Peyer's patch (tissue), 4 donors: ENCODE results near the gene CAPZA2. TPM values are rescaled to one million over a fixed set of nuclear protein-coding genes. Genes with fewer than 3 reads are reported as not detected.

ENCODE experiments used
- DNase-seq, 3 donors: peaks; one replicate each; pipeline ENCODE4 v3.0.0-alpha.2; 2017 to 2019
- H3K27ac ChIP-seq, 4 donors: fragments of 200-600 bp; sonication (generic); one replicate each; pipeline ENCODE4 v1.5.1; 2016 to 2019
- H3K27me3 ChIP-seq, 2 donors: fragments of 200-600 bp; sonication (generic); one replicate each; pipeline ENCODE4 v1.5.1; 2019
- H3K36me3 ChIP-seq, 3 donors: fragments of 200-600 bp; sonication (generic); one replicate each; pipeline ENCODE4 v1.5.1; 2016 to 2019
- H3K4me1 ChIP-seq, 4 donors: fragments of 200-600 bp; sonication (generic); one replicate each; pipeline ENCODE4 v1.5.1; 2016 to 2019
- H3K4me3 ChIP-seq, 4 donors: fragments of 200-600 bp; sonication (generic); 1 replicate in 3 of 4; 2 replicates in 1 of 4; pipeline ENCODE4 v1.5.1; 2016 to 2019; ENCODE audit warnings: mild to moderate bottlenecking in 1 of 4
- H3K9me3 ChIP-seq, 4 donors: fragments of 200-600 bp; sonication (generic); one replicate each; pipeline ENCODE4 v1.5.1; 2016 to 2019; ENCODE audit warnings: mild to moderate bottlenecking in 1 of 4
- CTCF ChIP-seq, 6 experiments: fragments of 450-650 bp in 4 of 6; fragments of 200-600 bp in 2 of 6; sonication (generic) in 1 of 6; IDR thresholded peaks; one replicate each; pipeline ENCODE4 v1.5.1; 2017 to 2019; ENCODE audit warnings: antibody characterized with exemption in 6 of 6, mild to moderate bottlenecking in 3 of 6, moderate library complexity in 1 of 6
- POLR2A ChIP-seq, 2 donors: fragments of 450-650 bp; IDR thresholded peaks; one replicate each; pipeline ENCODE4 v1.5.1; 2017; ENCODE audit warnings: antibody characterized with exemption in 2 of 2, mild to moderate bottlenecking in 2 of 2, moderate library complexity in 2 of 2
- total RNA-seq, 4 donors: library from RNA; depleted of rRNA; stranded (reverse); fragments of >200 nt; gene quantifications; one replicate each; pipeline ENCODE4 v1.1.0, GENCODE V29; 2016

The CAPZA2 gene
- total RNA-seq, 4 donors from 2014 or later = 53.1 to 133 (median 97.2) TPM

- no peaks in the 10 kb centered on the region for H3K9me3 ChIP-seq
- H3K27ac ChIP-seq = no peak overlapping the region
- no peak overlapping the region for H3K4me3 ChIP-seq
- no peaks in the 10 kb centered on the region for H3K36me3 ChIP-seq
- no peak for TF ChIP-seq POLR2A (IDR thresholded peaks at IDR 0.05)
- no peak for TF ChIP-seq CTCF (IDR thresholded peaks at IDR 0.05)
- no peaks in the 10 kb centered on the region for H3K4me1 ChIP-seq
- no peaks in the 10 kb centered on the region for H3K27me3 ChIP-seq
- DNase-seq = no peak
These were observed 104.2 kb downstream of the CAPZA2 start for GRCh38 chr7:116966601-116967000.

- Histone ChIP-seq H3K4me3 (no peak overlapping the region), H3K4me1 (no peaks in the 10 kb centered on the region), H3K36me3 (no peaks in the 10 kb centered on the region), H3K27me3 (no peaks in the 10 kb centered on the region), H3K9me3 (no peaks in the 10 kb centered on the region), H3K27ac (no peak overlapping the region)
- TF ChIP-seq CTCF (IDR thresholded peaks at IDR 0.05) (no peak), POLR2A (IDR thresholded peaks at IDR 0.05) (no peak)
- DNase-seq = no peak
These were observed 105.0 kb downstream of the CAPZA2 start for GRCh38 chr7:116967254-116967922.

GRCh38 chr7:116967983-116968382, 105.6 kb downstream of the CAPZA2 start:
- Histone ChIP-seq H3K4me3 (no peak overlapping the region), H3K36me3 (no peaks in the 10 kb centered on the region), H3K27me3 (no peaks in the 10 kb centered on the region), H3K27ac (no peak overlapping the region), H3K4me1 (no peaks in the 10 kb centered on the region), H3K9me3 (no peaks in the 10 kb centered on the region)
- TF ChIP-seq CTCF (IDR thresholded peaks at IDR 0.05) = no peak
- TF ChIP-seq POLR2A (IDR thresholded peaks at IDR 0.05) = no peak
- DNase-seq = no peak

GRCh38 chr7:116968631-116969030, 106.2 kb downstream of the CAPZA2 start:
- H3K27me3 ChIP-seq = no peaks in the 10 kb centered on the region
- no peaks in the 10 kb centered on the region for H3K9me3 ChIP-seq
- TF ChIP-seq POLR2A (IDR thresholded peaks at IDR 0.05) (no peak), CTCF (IDR thresholded peaks at IDR 0.05) (no peak)
- no peak for DNase-seq
- no peak overlapping the region for H3K4me3 ChIP-seq
- H3K36me3 ChIP-seq = no peaks in the 10 kb centered on the region
- H3K27ac ChIP-seq = no peak overlapping the region
- H3K4me1 ChIP-seq = no peaks in the 10 kb centered on the region

- DNase-seq = no peak
- no peaks in the 10 kb centered on the region for H3K9me3 ChIP-seq
- H3K27ac ChIP-seq = no peak overlapping the region
- H3K27me3 ChIP-seq = no peaks in the 10 kb centered on the region
- H3K4me3 ChIP-seq = no peak overlapping the region
- H3K4me1 ChIP-seq = no peaks in the 10 kb centered on the region
- H3K36me3 ChIP-seq = no peaks in the 10 kb centered on the region
- TF ChIP-seq CTCF (IDR thresholded peaks at IDR 0.05) (no peak), POLR2A (IDR thresholded peaks at IDR 0.05) (no peak)
These were observed 107.0 kb downstream of the CAPZA2 start for GRCh38 chr7:116969371-116969902.
